ENCODE measurements around the gene PNPLA2.

Gene PNPLA2

DNA sequence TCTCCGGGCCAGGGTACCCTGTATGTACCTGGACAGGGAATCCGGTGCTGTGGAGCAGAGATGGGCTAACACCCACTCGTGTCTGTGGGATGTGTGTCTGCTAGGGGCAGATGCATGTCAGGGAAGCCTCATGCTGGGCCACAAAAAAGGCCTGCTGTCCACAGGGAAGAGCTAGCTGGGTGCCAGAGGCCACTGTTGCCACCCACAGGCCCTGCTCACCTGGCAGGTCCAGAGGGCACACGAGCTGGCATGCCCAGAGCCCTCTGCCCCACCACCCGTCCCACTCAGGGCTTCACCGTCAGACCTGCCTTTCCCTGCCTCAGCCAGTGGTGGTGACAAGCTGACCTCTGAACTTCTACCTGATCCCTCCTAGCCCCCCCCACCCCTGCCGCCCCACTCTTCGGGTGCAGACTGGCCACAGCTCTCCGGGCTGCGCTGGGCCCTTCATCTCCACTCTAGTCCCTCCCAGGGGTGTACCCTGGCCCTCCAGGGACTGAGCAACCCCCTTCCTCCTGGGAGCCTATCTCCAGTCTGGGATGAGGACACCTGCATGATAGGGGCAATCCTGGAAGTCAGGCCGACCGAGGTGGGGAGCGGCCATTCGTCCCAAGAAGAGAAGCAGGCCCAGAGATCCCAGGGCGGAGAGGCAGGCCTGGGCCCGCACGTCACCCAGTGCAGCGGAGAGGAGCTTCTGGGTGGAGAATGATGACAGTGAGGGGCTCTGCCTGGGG, 22.0 kb upstream of the PNPLA2 start:
- Histone ChIP-seq H3K4me3 (peak overlapping the region; percentile 68 to 88), H3K9me3 (no peaks in the 10 kb centered on the region), H3K27ac (peak overlapping the region; percentile 71 to 85), H3K36me3 (peaks cover 0 to 49% (median 3%) of the 10 kb centered on the region in 3 donors), H3K27me3 (no peaks in the 10 kb centered on the region), H3K4me1 (peaks cover 0 to 36% (median 24%) of the 10 kb centered on the region in 4 donors)
- no peak for DNase-seq
- TF ChIP-seq, protein P1, sequence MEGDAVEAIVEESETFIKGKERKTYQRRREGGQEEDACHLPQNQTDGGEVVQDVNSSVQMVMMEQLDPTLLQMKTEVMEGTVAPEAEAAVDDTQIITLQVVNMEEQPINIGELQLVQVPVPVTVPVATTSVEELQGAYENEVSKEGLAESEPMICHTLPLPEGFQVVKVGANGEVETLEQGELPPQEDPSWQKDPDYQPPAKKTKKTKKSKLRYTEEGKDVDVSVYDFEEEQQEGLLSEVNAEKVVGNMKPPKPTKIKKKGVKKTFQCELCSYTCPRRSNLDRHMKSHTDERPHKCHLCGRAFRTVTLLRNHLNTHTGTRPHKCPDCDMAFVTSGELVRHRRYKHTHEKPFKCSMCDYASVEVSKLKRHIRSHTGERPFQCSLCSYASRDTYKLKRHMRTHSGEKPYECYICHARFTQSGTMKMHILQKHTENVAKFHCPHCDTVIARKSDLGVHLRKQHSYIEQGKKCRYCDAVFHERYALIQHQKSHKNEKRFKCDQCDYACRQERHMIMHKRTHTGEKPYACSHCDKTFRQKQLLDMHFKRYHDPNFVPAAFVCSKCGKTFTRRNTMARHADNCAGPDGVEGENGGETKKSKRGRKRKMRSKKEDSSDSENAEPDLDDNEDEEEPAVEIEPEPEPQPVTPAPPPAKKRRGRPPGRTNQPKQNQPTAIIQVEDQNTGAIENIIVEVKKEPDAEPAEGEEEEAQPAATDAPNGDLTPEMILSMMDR (IDR thresholded peaks at IDR 0.05), result no peak
- intact Hi-C loops (cut with DNase I; ENCODE audit: low total_unique reads), result no loop called here

DNA sequence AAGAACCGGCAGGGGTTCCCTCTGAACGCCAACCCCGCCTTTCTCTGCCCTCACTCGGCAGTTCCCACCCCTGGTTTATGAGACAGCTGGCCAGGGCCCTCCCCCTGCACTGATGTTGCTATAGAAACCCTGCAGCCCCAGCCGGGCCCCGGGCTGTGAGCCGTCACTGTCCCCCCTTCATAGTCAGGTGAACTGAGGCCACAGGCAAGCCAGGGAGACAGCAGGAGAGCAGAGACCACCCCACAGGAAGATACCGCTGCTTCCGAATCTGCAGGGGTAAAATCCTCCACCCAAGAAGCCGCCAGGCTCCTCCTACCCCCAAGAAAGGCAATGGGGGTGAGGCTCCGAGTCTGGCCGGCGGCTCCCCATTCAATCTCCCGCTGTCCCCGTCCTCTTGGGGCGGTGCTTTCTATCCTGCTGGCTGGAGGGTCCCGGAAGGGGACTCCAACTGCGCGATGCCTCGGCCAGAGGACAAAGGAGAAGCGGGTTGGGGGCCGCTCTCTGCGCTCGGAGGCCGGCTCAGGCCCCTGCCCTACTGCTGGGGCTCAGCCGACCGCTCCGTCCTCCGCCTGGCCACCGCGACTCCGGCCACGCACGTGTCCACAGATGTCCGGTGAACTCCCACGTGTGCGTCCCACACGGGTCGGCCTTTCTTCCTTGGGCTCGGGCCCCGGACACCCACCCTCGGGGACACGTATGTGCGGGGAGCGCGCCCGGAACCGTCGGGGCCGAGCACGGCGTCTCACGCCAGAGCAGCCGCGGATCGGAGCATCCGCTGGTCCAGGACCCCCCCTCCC, 21.2 kb upstream of the PNPLA2 start:
- H3K36me3 ChIP-seq, result peaks cover 0 to 49% (median 2%) of the 10 kb centered on the region in 3 donors
- peaks cover 0 to 37% (median 24%) of the 10 kb centered on the region in 4 donors for H3K4me1 ChIP-seq
- no peaks in the 10 kb centered on the region for H3K27me3 ChIP-seq
- peak; percentile 74 to 86 for DNase-seq
- H3K27ac ChIP-seq, result peak overlapping the region; percentile 71 to 85
- TF ChIP-seq, protein P1 (IDR thresholded peaks at IDR 0.05), result no peak
- intact Hi-C loops (cut with DNase I; ENCODE audit: low total_unique reads), result no loop called here
- H3K4me3 ChIP-seq, result peak overlapping the region; percentile 68 to 88
- H3K9me3 ChIP-seq, result no peaks in the 10 kb centered on the region

DNA sequence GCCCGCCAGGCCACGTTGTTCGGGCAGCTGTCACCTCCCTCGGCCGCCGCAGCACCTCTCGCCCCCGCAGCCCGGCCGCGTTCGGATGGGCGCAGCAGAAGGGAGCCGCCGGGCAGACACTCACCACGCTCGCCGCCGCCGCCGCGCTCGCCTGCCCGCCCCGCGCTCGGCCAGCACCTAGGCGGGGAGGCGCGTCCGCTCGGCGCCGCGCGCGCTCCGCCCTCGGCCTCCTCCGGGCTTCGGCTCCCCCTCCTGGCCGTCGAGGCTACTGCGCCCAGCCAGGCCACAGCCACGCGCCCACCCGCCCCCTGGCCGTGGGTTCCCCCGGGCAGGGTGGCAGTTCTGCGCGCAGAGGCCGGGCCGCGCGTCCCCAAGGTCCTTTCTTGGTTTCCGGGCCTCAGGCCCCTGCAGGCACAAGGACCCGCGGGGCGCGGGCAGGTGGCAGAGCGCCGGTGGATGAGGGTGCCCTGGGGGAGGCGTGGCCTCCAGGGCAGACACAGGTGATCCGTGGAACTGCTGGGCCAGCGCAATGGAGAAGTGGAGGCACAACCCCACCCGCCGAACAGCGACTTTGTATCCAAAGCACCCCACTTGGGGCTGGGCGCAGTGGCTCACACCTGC, 20.5 kb upstream of the PNPLA2 start, which contains the start of gene SLC25A22:
Gene SLC25A22, minus strand, starts transcription at position 189 of the 621 bp plus-strand sequence. CDS start 3,275 bp downstream, outside the sequence.
- Histone ChIP-seq H3K4me3 (peak within 1 kb of the TSS; percentile 68 to 88), H3K27ac (peak within 1 kb of the TSS; percentile 71 to 85), H3K4me1 (peaks cover 0 to 38% (median 24%) of the 10 kb centered on the region in 4 donors), H3K27me3 (no peaks in the 10 kb centered on the region), H3K9me3 (no peaks in the 10 kb centered on the region), H3K36me3 (peaks cover 0 to 49% (median 8%) of the 10 kb centered on the region in 3 donors)
- TF ChIP-seq, protein P1 (IDR thresholded peaks at IDR 0.05), result peak; percentile 81 to 87
- peak in 1 of 2 donors; percentile 82 for DNase-seq
- intact Hi-C loops (cut with DNase I; ENCODE audit: low total_unique reads), result no loop called here

GRCh38 chr11:799641-800316, 18.9 kb upstream of the PNPLA2 start:
- H3K4me1 ChIP-seq, result peaks cover 0 to 42% (median 35%) of the 10 kb centered on the region in 4 donors
- H3K27ac ChIP-seq, result no peak overlapping the region
- peaks cover 0 to 42% (median 8%) of the 10 kb centered on the region in 3 donors for H3K36me3 ChIP-seq
- no peaks in the 10 kb centered on the region for H3K27me3 ChIP-seq
- TF ChIP-seq, protein P1 (IDR thresholded peaks at IDR 0.05), result no peak
- no peak overlapping the region for H3K4me3 ChIP-seq
- DNase-seq, result no peak
- intact Hi-C loops (cut with DNase I; ENCODE audit: low total_unique reads), result loop anchor here (10.0 kb wide), 1 partner anchor 225 kb away; the partner anchor contains the start of gene PHRF1
- no peaks in the 10 kb centered on the region for H3K9me3 ChIP-seq

GRCh38 chr11:800473-800872, 18.2 kb upstream of the PNPLA2 start:
- Histone ChIP-seq H3K4me1 (peaks cover 0 to 42% (median 31%) of the 10 kb centered on the region in 4 donors), H3K27me3 (no peaks in the 10 kb centered on the region), H3K9me3 (no peaks in the 10 kb centered on the region), H3K4me3 (no peak overlapping the region), H3K36me3 (peaks cover 0 to 42% (median 8%) of the 10 kb centered on the region in 3 donors), H3K27ac (no peak overlapping the region)
- TF ChIP-seq, protein P1 (IDR thresholded peaks at IDR 0.05), result no peak
- DNase-seq, result no peak
- intact Hi-C loops (cut with DNase I; ENCODE audit: low total_unique reads), result loop anchor here (10.0 kb wide), 1 partner anchor 226 kb away; the partner anchor contains the start of gene PHRF1

Data from tibial artery (tissue), 4 donors.